Fibroblast of lung (primary cell): ENCODE data around the gene CRACR2B. TPM values are rescaled to one million over a fixed set of nuclear protein-coding genes. Genes with fewer than 3 reads are reported as not detected.

ENCODE experiments used
- DNase-seq, 2 donors: peaks; one replicate each; pipeline versions ENCODE4 v3.0.0 to v3.0.0-alpha.2; 2010; ENCODE audit warnings: low read depth in 2 of 2
- H2AFZ ChIP-seq: 2 replicates; pipeline ENCODE4 v1.5.1; 2012; ENCODE audit warnings: low read length, control low read depth, inconsistent platforms
- H3K27ac ChIP-seq: 2 replicates; pipeline ENCODE4 v1.5.1; 2011; ENCODE audit warnings: low read length, control low read depth; ENCODE audit not compliant: insufficient read depth
- H3K27me3 ChIP-seq: 2 replicates; pipeline ENCODE4 v1.5.1; 2011; ENCODE audit warnings: mild to moderate bottlenecking, low read length; ENCODE audit not compliant: control insufficient read depth, insufficient read depth
- H3K36me3 ChIP-seq: 2 replicates; pipeline ENCODE4 v1.5.1; 2011; ENCODE audit warnings: low read length; ENCODE audit not compliant: control insufficient read depth, insufficient read depth
- H3K4me1 ChIP-seq: 2 replicates; pipeline ENCODE4 v1.5.1; 2011; ENCODE audit warnings: low read length; ENCODE audit not compliant: control insufficient read depth, insufficient read depth; ENCODE audit errors: extremely low read depth
- H3K4me2 ChIP-seq: 2 replicates; pipeline ENCODE4 v1.5.1; 2011; ENCODE audit warnings: low read length, control low read depth; ENCODE audit not compliant: insufficient read depth; ENCODE audit errors: extremely low read depth
- H3K4me3 ChIP-seq, 4 experiments: fragments of 200-600 bp in 1 of 4; sonication (generic) in 1 of 4; replicated peaks in 1 of 4; 2 replicates each; pipeline ENCODE4 v1.5.1; 2011 to 2016; ENCODE audit warnings: low read length in 4 of 4, low read depth in 3 of 4, mild to moderate bottlenecking in 3 of 4, control low read depth in 2 of 4, inconsistent platforms in 1 of 4, mixed read lengths in 1 of 4; ENCODE audit not compliant: insufficient read depth in 1 of 4; ENCODE audit errors: control extremely low read depth in 1 of 4
- H3K79me2 ChIP-seq: 2 replicates; pipeline ENCODE4 v1.5.1; 2012; ENCODE audit warnings: mild to moderate bottlenecking, low read length, inconsistent platforms; ENCODE audit not compliant: control insufficient read depth, insufficient read depth
- H3K9ac ChIP-seq: 2 replicates; pipeline ENCODE4 v1.5.1; 2011; ENCODE audit warnings: mild to moderate bottlenecking, low read length, control low read depth; ENCODE audit not compliant: insufficient read depth
- H3K9me3 ChIP-seq: 2 replicates; pipeline ENCODE4 v1.5.1; 2012; ENCODE audit warnings: low read depth, low read length; ENCODE audit not compliant: control insufficient read depth, insufficient read depth
- H4K20me1 ChIP-seq: 2 replicates; pipeline ENCODE4 v1.5.1; 2011; ENCODE audit warnings: low read length; ENCODE audit not compliant: control insufficient read depth, insufficient read depth; ENCODE audit errors: extremely low read depth
- CTCF ChIP-seq, 2 donors: IDR thresholded peaks in 1 of 2; conservative IDR thresholded peaks in 1 of 2; 1 replicate in 1 of 2; 2 replicates in 1 of 2; pipeline ENCODE4 v1.5.1; 2011 to 2012; ENCODE audit warnings: low read length in 2 of 2, control low read depth in 1 of 2, inconsistent platforms in 1 of 2, low read depth in 1 of 2, mild to moderate bottlenecking in 1 of 2
- EZH2 ChIP-seq: IDR thresholded peaks from 2 replicates; pipeline ENCODE4 v1.5.1; 2012; ENCODE audit warnings: low read length, control low read depth, mild to moderate bottlenecking; ENCODE audit errors: missing control alignments
- polyA plus RNA-seq, 2 donors: library from polyadenylated mRNA; depleted of rRNA in 1 of 2; stranded (reverse) in 1 of 2; unstranded in 1 of 2; fragments of >200 nt; gene quantifications; 2 replicates each; pipeline ENCODE4 v1.2.1, GENCODE V29; 2011 to 2012; ENCODE audit warnings: missing spikeins in 1 of 2
- total RNA-seq: library from RNA; depleted of rRNA; stranded (reverse); fragments of >200 nt; gene quantifications from 2 replicates; pipeline ENCODE4 v1.2.1, GENCODE V29; 2014

CRACR2B gene
- total and polyA plus RNA-seq, 2 donors (not counting 1 experiment from before 2014, with no cell fraction given), result 0.11 to 0.66 TPM

GRCh38 chr11:819129-819931 lies 8.4 kb upstream of the CRACR2B start:
- H3K27me3 ChIP-seq, result no peaks in the 10 kb centered on the region
- H3K9ac ChIP-seq, result peak overlapping the region; percentile 90
- peak overlapping the region; percentile 82 for H3K27ac ChIP-seq
- peak; percentile 73 to 80 for DNase-seq
- H3K4me3 ChIP-seq, result peak overlapping the region; percentile 46 to 81 (median 66)
- H4K20me1 ChIP-seq, result no peaks in the 10 kb centered on the region
- H2AFZ ChIP-seq, result peak overlapping the region; percentile 46
- peaks cover 12% of the 10 kb centered on the region for H3K36me3 ChIP-seq
- peak overlapping the region; percentile 82 for H3K4me2 ChIP-seq
- peaks cover 16% of the 10 kb centered on the region for H3K79me2 ChIP-seq
- no peak for TF ChIP-seq EZH2
- no peak for TF ChIP-seq CTCF (conservative IDR thresholded peaks at IDR 0.05 in 1 of 2, IDR thresholded peaks at IDR 0.05 in 1 of 2; ENCODE audit: low read depth in 1 of 2, low read length in 2 of 2)
- no peaks in the 10 kb centered on the region for H3K9me3 ChIP-seq
- H3K4me1 ChIP-seq, result peaks cover 20% of the 10 kb centered on the region

GRCh38 chr11:819943-820649 lies 7.6 kb upstream of the CRACR2B start:
- TF ChIP-seq CTCF (conservative IDR thresholded peaks at IDR 0.05 in 1 of 2, IDR thresholded peaks at IDR 0.05 in 1 of 2; ENCODE audit: low read depth in 1 of 2, low read length in 2 of 2) (no peak), EZH2 (no peak)
- peak; percentile 57 to 70 for DNase-seq
- Histone ChIP-seq H3K79me2 (peaks cover 16% of the 10 kb centered on the region), H4K20me1 (no peaks in the 10 kb centered on the region), H3K27ac (peak overlapping the region; percentile 82), H3K27me3 (no peaks in the 10 kb centered on the region), H3K9ac (peak overlapping the region; percentile 90), H3K36me3 (peaks cover 15% of the 10 kb centered on the region), H3K4me3 (peak overlapping the region; percentile 58 to 81 (median 75)), H3K9me3 (no peaks in the 10 kb centered on the region), H2AFZ (no peak overlapping the region), H3K4me1 (peaks cover 20% of the 10 kb centered on the region), H3K4me2 (peak overlapping the region; percentile 83)
